Neural crest cell (in vitro differentiated cells): ENCODE measurements around the gene ACTL7A. TPM values are rescaled to one million over a fixed set of nuclear protein-coding genes. Genes with fewer than 3 reads are reported as not detected.

ENCODE experiments used
- DNase-seq: peaks from one replicate; pipeline ENCODE4 v3.0.0; 2021; ENCODE audit warnings: low read depth, mixed read lengths, low spot score
- H3K27ac Mint-ChIP-seq: one replicate; pipeline ENCODE4 v1.8.0; 2021; ENCODE audit warnings: mild to moderate bottlenecking, mixed read lengths; ENCODE audit not compliant: unreplicated experiment
- H3K27me3 Mint-ChIP-seq: 2 replicates; pipeline ENCODE4 v1.8.0; 2021; ENCODE audit warnings: low read depth, mild to moderate bottlenecking, mixed read lengths
- H3K36me3 Mint-ChIP-seq: 2 replicates; pipeline ENCODE4 v1.8.0; 2021; ENCODE audit warnings: low read depth, mild to moderate bottlenecking, mixed read lengths
- H3K4me1 Mint-ChIP-seq: 2 replicates; pipeline ENCODE4 v1.8.0; 2021; ENCODE audit warnings: mixed read lengths
- H3K4me3 Mint-ChIP-seq: one replicate; pipeline ENCODE4 v1.8.0; 2021; ENCODE audit warnings: mild to moderate bottlenecking, mixed read lengths
- H3K9me3 Mint-ChIP-seq: 2 replicates; pipeline ENCODE4 v1.8.0; 2021; ENCODE audit warnings: mixed read lengths
- total RNA-seq: library from RNA; stranded (reverse); gene quantifications from 2 replicates; pipeline ENCODE4 v1.2.1, GENCODE V29; 2021
- TF ChIP-seq, protein P1 (sequence below): fragments of 200-600 bp; sonication (generic); conservative IDR thresholded peaks from 2 replicates; pipeline ENCODE4 v1.5.0; 2021; ENCODE audit warnings: antibody characterized with exemption, mild to moderate bottlenecking

Gene ACTL7A
- total RNA-seq, 1 donor from 2014 or later, result not detected

DNA sequence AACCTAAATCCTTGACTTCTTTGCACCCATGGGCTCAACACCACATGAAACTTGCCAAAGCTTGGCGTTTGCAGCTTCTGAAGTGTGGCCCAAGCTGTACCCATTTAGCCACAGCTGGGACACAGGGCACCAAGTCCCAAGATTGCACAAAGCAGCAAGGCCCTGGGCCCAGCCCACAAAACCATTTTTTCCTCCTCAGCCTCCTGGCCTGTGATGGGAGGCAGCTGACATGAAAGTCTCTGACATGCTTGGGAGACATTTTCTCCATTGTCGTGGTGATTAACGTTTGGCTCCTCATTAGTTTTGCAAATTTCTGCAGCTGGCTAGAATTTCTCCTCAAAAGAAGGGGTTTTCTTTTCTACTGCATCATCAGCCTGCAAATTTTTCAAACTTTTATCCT lies 38.2 kb upstream of the ACTL7A start:
- no peak overlapping the region for H3K27ac Mint-ChIP-seq

DNA sequence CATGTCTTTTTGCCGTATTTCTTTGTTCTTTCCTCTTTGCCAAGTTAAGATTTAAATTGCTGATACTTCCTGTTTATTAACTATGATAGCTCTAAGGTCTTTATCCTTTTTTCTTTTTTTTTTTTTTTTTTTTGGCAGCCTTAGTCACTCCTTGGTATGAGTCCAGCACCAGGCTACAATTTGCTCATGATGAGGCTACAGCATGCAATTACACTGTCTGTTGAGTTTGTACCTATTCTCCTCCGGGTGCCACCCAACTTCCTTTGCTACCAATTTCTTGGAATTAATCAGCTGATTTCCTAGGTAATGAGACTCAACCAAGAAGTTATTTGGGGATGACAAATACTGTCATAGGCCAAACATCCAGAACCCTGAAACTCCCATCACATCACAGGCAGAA lies 31.8 kb upstream of the ACTL7A start:
- H3K36me3 Mint-ChIP-seq, result no peaks in the 10 kb centered on the region
- TF ChIP-seq, protein P1, sequence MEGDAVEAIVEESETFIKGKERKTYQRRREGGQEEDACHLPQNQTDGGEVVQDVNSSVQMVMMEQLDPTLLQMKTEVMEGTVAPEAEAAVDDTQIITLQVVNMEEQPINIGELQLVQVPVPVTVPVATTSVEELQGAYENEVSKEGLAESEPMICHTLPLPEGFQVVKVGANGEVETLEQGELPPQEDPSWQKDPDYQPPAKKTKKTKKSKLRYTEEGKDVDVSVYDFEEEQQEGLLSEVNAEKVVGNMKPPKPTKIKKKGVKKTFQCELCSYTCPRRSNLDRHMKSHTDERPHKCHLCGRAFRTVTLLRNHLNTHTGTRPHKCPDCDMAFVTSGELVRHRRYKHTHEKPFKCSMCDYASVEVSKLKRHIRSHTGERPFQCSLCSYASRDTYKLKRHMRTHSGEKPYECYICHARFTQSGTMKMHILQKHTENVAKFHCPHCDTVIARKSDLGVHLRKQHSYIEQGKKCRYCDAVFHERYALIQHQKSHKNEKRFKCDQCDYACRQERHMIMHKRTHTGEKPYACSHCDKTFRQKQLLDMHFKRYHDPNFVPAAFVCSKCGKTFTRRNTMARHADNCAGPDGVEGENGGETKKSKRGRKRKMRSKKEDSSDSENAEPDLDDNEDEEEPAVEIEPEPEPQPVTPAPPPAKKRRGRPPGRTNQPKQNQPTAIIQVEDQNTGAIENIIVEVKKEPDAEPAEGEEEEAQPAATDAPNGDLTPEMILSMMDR, result no peak

More for the DNA sequence above, 38.2 kb upstream of the ACTL7A start:
- H3K4me1 Mint-ChIP-seq, result no peaks in the 10 kb centered on the region
- H3K4me3 Mint-ChIP-seq, result no peak overlapping the region
- peaks cover 8% of the 10 kb centered on the region for H3K9me3 Mint-ChIP-seq
- H3K36me3 Mint-ChIP-seq, result peaks cover 4% of the 10 kb centered on the region
- TF ChIP-seq, protein P1, result no peak
- DNase-seq, result no peak
- H3K27me3 Mint-ChIP-seq, result peaks cover 7% of the 10 kb centered on the region

DNA sequence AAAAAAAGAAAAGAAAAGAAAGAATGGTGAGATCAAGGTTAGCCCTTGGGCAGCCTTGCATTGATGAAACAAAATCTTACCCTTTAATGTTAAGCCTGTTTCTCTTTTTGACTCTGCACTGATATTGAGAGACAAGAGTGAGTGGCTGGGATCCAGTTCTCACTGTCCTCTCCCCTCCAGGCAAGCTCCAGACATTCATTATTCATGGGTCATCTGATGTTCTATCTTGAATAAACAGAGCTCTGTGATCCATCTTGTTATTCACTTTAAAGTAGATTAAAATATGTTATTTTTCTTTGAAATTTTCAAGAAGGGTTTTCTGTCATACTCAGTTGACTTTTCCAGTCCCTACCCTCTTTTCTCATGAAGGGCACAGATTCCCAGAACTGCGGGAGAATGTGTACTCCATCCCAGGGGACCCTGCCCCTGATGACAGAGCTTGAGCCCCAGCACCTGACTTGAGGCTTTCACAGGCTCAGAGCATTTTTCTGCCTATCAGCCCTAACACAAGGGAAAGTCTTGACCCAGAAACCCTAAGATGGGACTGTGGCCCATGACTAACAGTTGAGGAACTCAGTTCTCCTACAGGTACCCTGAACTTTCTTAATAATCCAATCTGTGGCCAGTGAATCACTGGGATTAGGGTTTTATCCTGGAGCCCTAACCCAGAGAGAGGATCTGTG lies 30.4 kb upstream of the ACTL7A start:
- no peaks in the 10 kb centered on the region for H3K36me3 Mint-ChIP-seq
- H3K4me1 Mint-ChIP-seq, result no peaks in the 10 kb centered on the region
- DNase-seq, result no peak
- H3K4me3 Mint-ChIP-seq, result no peak overlapping the region
- TF ChIP-seq, protein P1, result no peak
- H3K9me3 Mint-ChIP-seq, result peaks cover 5% of the 10 kb centered on the region
- H3K27me3 Mint-ChIP-seq, result peaks cover 7% of the 10 kb centered on the region
- no peak overlapping the region for H3K27ac Mint-ChIP-seq

More for the DNA sequence above, 31.8 kb upstream of the ACTL7A start:
- no peak for DNase-seq
- no peak overlapping the region for H3K27ac Mint-ChIP-seq
- no peak overlapping the region for H3K4me3 Mint-ChIP-seq
- no peaks in the 10 kb centered on the region for H3K4me1 Mint-ChIP-seq
- peaks cover 5% of the 10 kb centered on the region for H3K9me3 Mint-ChIP-seq
- H3K27me3 Mint-ChIP-seq, result peaks cover 7% of the 10 kb centered on the region

DNA sequence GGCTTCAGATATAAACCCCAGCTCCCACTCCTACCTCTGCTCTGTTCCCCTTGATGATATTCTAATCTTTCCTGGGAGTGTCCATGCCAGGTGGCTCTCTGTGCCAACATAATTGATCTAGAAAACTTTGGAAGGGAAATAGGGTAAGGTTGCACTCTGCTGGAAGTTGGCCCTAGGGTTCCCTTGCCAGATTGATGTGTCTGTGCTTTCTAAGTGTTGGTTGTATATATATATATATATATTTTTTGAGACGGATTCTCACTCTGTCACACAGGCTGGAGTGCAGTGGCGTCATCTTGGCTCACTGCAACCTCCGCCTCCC lies 29.9 kb upstream of the ACTL7A start:
- TF ChIP-seq, protein P1, result no peak
- no peaks in the 10 kb centered on the region for H3K36me3 Mint-ChIP-seq
- no peak overlapping the region for H3K27ac Mint-ChIP-seq
- peaks cover 7% of the 10 kb centered on the region for H3K27me3 Mint-ChIP-seq
- H3K4me1 Mint-ChIP-seq, result no peaks in the 10 kb centered on the region
- peaks cover 5% of the 10 kb centered on the region for H3K9me3 Mint-ChIP-seq
- H3K4me3 Mint-ChIP-seq, result no peak overlapping the region
- no peak for DNase-seq

DNA sequence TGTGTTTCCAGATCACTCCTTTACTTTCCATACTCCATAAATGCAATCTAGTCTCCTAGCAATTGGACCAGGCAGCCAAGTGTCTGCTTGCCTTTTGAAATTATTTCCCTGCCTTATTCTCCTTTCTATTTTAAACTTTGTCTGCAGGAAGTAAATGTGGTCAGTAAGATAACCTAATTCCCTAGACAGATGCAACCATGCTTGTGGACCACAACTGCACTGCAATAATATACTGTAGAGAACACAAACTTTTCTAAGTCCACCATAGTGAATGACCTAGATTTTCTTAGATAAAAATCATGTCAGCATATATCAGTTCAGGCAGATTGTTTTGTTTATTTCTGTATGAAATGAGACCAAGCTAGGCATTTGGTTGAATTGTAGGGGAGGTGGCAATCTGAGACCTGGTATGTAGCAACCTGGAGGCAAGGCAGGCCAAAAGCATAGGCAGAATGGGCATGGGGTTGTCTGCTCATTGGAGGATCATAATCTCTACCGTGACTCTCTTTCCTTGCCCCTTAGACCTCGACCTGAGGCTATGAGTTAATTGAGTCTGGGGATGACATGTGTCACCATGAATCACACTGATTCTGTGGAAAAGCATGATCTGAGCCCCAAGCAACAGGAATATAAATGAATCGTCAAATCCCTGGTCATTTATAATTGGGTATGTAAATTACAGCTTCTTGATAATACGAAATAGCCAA lies 27.0 kb upstream of the ACTL7A start:
- Mint-ChIP-seq H3K9me3 (peaks cover 5% of the 10 kb centered on the region), H3K27ac (no peak overlapping the region), H3K4me1 (no peaks in the 10 kb centered on the region), H3K27me3 (no peaks in the 10 kb centered on the region), H3K4me3 (no peak overlapping the region), H3K36me3 (no peaks in the 10 kb centered on the region)
- TF ChIP-seq, protein P1, result no peak
- DNase-seq, result no peak
